Right ventricle myocardium superior (tissue), 1 donor: ENCODE data around the gene TNPO1. TPM values are rescaled to one million over a fixed set of nuclear protein-coding genes. Genes with fewer than 3 reads are reported as not detected.
"Not testable (repeated sequence)": the region's sequence is repeated elsewhere in the genome, so short reads cannot be mapped to it uniquely, and the experiment has no call there.

Source experiments
- ATAC-seq: fragments of 200-7000 bp; cut with Tn5 transposase; one replicate; pipeline ENCODE4 v1.9.1; 2020; ENCODE audit warnings: mild to moderate bottlenecking; ENCODE audit not compliant: poor library complexity
- DNase-seq: peaks from one replicate; pipeline ENCODE4 v3.0.0-alpha.2; 2020
- intact Hi-C: fragments of 100-400 bp; cut with DNase I; formaldehyde crosslinking; loops from one replicate; pipeline ENCODE4 v1.11.2; 2022
- long read RNA-seq: library from polyadenylated mRNA; unstranded; transcript quantifications from one replicate; pipeline ENCODE4 v2.0.0, GENCODE V29; 2021
- total RNA-seq: library from RNA; stranded (reverse); fragmentation: NEBNext Ultra II Directional; extraction: Animal tissue kit (Norgen Biotek cat#: 25700); gene quantifications from one replicate; pipeline ENCODE4 v1.2.1, GENCODE V29; 2021
- donor health status: DM: no; HTN: yes; CAD: no; lungs with severe emphysema.

TNPO1 gene
- 61.2 TPM for total RNA-seq
- long read RNA-seq, full-length matches to known transcripts, result 8 of 18 reads
- long read RNA-seq, partial matches to known transcripts, result 4 of 18 reads
- long read RNA-seq, other reads (novel, unspliced or antisense), result 6 of 18 reads

GRCh38 chr5:72816284-72817075 lies at the start of gene TNPO1:
TNPO1 (plus strand) TSS chr5:72816661; CDS start chr5:72816738, 77 bp downstream.
- peak; percentile 97 for DNase-seq
- peak; percentile 96 for ATAC-seq
- intact Hi-C loops, result loop anchor here (5.0 kb wide), 1 partner anchor 204 kb away; no protein-coding TSS in a partner anchor

DNA sequence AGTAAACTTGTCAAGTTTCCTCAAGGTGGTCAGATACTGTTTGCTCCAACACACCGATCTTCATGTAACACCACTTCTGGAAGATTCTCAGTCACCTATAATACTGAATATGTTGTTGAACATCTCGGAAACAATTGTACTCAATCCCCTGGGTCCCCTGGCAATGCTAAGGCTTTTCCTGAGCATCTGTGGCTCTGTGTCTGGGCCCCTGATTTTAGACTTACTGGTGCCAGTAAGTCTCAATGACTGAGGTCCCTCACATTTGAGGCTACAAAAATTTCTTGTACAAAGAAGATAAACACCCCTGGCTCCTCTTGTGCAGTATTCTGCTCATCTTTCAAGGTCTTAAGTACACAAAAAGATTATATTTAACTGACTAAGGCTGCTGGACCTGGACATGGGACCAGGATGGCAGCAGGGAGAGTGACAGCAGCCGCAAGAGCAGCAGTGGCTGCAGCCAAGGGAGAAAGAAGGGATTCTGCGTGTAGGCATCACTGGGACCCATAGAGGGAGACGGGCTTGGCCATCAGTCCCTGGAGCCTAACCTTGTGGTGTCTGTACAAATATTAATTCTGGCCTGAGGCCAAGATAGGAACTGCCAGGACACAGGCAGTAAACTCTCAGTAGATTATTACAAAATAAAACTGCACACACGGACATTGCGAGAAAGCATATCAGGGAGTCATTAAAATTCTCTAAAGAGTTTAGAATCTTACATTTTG lies 49.0 kb upstream of the TNPO1 start:
- ATAC-seq, result no peak
- DNase-seq, result no peak
- intact Hi-C loops, result no loop called here

- intact Hi-C loops, result no loop called here
- DNase-seq (no peak), ATAC-seq (no peak)
Observed at GRCh38 chr5:72770266-72770665, 46.2 kb upstream of the TNPO1 start.

DNA sequence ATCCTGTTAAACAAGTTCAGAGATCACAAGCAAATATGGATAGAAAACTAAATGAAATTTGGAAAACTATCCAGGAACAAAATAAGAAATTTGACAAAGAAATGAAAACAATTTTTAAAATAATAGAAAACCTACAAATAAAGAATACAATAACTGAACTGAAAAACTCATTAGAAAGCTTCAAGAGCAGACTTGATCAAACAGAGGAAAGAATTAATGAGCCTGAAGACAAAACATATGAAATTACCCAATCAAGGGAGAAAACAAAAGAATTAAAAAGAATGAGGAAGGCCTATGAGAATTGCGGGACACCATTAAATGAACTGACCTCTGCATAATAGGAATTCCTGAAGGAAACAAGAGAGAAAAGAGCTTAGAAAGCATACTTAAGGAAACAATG lies 39.8 kb upstream of the TNPO1 start:
- no peak for DNase-seq
- intact Hi-C loops, result no loop called here
- ATAC-seq, result no peak

- intact Hi-C loops, result no loop called here
- no peak for DNase-seq
- ATAC-seq, result no peak
Observed at GRCh38 chr5:72779520-72779919, 36.9 kb upstream of the TNPO1 start.

- DNase-seq, result no peak
- intact Hi-C loops, result no loop called here
- no peak for ATAC-seq
Observed at GRCh38 chr5:72783354-72783753, 33.1 kb upstream of the TNPO1 start.

DNA sequence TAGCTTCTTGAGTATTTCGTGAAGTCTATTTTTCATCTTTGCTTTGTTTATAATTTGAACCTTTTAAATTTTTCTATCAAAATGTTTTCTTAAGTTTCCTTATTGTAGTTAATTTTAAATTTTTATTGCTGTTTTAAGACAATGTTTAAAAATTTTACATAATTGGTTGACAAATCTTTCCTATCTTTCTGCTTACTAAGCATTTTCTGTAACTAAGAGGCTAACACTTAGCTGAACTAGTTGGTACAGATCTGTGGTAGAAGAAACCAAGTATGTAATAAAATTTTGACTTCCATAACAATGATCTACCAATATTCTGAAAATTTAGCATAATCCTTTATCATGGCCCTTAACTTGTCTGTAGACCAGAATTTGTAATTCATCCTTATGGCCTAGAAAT lies 32.3 kb upstream of the TNPO1 start:
- DNase-seq, result no peak
- intact Hi-C loops, result no loop called here
- ATAC-seq, result no peak

GRCh38 chr5:72785801-72786200 lies 30.7 kb upstream of the TNPO1 start:
- DNase-seq (no peak), ATAC-seq (no peak)
- intact Hi-C loops, result no loop called here

DNA sequence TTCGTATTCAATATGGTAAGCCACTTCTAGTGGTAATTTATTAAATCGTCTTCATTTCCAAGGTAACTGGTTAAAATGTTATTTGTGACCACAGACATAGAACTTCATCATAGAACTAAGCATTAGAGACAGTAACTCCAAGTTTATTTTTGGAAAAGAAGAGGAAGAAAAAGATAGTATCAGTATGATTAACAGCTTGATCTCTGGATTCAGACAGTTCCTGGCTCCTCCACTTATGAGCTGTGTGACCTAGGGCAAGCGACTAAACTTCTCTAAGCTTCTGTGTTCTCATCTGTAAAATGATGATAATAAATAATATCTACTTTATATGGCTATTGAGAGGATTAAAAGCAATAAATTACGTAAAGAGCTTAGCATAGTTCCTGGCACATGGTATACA lies 29.8 kb upstream of the TNPO1 start:
- ATAC-seq, result no peak
- intact Hi-C loops, result no loop called here
- no peak for DNase-seq

GRCh38 chr5:72788866-72789505 lies 27.5 kb upstream of the TNPO1 start:
- intact Hi-C loops, result no loop called here
- no peak for DNase-seq
- ATAC-seq, result no peak

- ATAC-seq (no peak), DNase-seq (no peak)
- intact Hi-C loops, result no loop called here
Observed at GRCh38 chr5:72790186-72790585, 26.3 kb upstream of the TNPO1 start.

GRCh38 chr5:72792662-72793061 lies 23.8 kb upstream of the TNPO1 start:
- intact Hi-C loops, DNase-seq, ATAC-seq: not testable (repeated sequence)

DNA sequence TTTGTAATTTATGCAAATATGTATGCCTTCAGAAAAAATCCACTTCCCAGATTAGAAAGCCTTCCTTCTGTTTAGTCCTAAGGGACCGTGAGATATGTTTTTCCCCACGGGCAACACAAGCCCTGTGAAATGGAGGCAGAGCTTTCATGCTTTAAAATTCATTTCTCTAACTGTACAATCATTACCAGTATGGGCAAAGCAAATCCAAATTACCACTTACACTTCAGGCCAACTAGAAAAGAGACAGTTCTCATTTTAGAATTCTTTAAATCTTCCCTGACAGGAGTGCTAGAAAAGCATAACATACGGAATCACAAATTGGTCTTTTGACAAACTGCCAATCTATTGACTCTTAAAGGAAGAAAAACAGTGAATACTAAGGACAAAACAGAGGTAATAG lies 20.5 kb upstream of the TNPO1 start:
- no peak for ATAC-seq
- intact Hi-C loops, result no loop called here
- DNase-seq, result no peak

DNA sequence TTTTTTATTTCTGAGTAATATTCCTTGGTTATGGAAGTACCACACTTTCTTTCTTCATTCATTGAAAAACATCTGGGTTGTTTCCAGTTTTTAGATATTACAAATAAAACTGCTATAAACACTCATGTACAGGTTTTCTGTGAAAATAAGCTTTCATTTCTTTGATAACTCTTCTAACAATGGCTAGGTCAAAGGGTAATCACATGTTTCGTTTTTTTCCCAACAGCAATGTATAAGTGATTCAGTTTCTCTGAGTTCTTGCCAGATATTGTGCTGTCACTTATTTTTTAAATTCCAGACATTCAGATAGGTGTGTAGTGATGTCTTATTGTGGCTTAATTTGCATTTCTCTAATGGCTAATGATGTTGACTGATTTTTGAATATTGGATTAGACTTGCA lies 16.7 kb upstream of the TNPO1 start:
- ATAC-seq (no peak), DNase-seq (no peak)
- intact Hi-C loops, result no loop called here

GRCh38 chr5:72808637-72809036 lies 7.8 kb upstream of the TNPO1 start:
- DNase-seq, ATAC-seq, intact Hi-C loops: not testable (repeated sequence)

DNA sequence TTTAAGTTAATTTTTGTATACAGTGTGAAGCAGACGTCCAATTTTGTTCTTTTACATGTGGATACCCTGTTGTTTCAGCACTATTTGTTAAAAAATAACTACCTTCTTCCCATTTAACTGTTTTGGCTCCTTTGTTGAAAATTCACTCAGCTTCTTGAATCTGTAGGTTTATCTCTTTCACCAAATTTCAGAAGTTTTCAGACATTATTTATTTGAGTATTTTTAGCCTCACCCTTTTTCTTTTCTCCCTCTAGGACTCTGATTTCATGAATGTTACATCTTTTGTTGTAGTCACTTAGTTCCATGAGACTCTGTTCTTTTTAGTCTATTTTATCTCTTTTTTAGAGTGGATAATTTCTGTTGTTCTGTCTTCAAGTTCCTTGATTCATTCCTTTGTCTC lies 4.6 kb upstream of the TNPO1 start:
- no peak for DNase-seq
- no peak for ATAC-seq
- intact Hi-C loops, result no loop called here

GRCh38 chr5:72812488-72812887 lies 4.0 kb upstream of the TNPO1 start:
- intact Hi-C loops, result no loop called here
- no peak for ATAC-seq

GRCh38 chr5:72814104-72814503 lies 2.4 kb upstream of the TNPO1 start:
- ATAC-seq (no peak), DNase-seq (no peak)
- intact Hi-C loops, result no loop called here

More at GRCh38 chr5:72812488-72812887, 4.0 kb upstream of the TNPO1 start:
- no peak for DNase-seq

- intact Hi-C loops, result loop anchor here (5.0 kb wide), 1 partner anchor 203 kb away; no protein-coding TSS in a partner anchor
Observed at GRCh38 chr5:72814864-72815263, 1.6 kb upstream of the TNPO1 start.

More at GRCh38 chr5:72814864-72815263, 1.6 kb upstream of the TNPO1 start:
- ATAC-seq, result no peak
- no peak for DNase-seq
